Naive thymus-derived CD8-positive, alpha-beta T cell (primary cell): Measurements from ENCODE around the gene SPIN2A. TPM values are rescaled to one million over a fixed set of nuclear protein-coding genes. Genes with fewer than 3 reads are reported as not detected.
"Not testable (repeated sequence)": the region's sequence is repeated elsewhere in the genome, so short reads cannot be mapped to it uniquely, and the experiment has no call there.

Experiments used
- ATAC-seq, 2 donors: fragments of 150-1000 bp; cut with Tn5 transposase in 1 of 2; sonication (Bioruptor Pico), chemical (Tn5 transposase) in 1 of 2; 1 replicate in 1 of 2; 2 replicates in 1 of 2; pipeline ENCODE4 v1.10.0; 2021; ENCODE audit warnings: mild to moderate bottlenecking in 2 of 2, moderate library complexity in 2 of 2
- POLR2A ChIA-PET: fragments of 350-600 bp; sonication (Branson Sonifier 250); formaldehyde crosslinking; loops from one replicate; lab custom pipeline; 2021; ENCODE audit warnings: antibody characterized with exemption; lab: Charles Lee
- DNase-seq, 10 donors: peaks; one replicate each; pipeline versions ENCODE4 v3.0.0 to v3.0.0-alpha.2; 2020 to 2022
- H3K27ac Mint-ChIP-seq, 10 donors: one replicate each; pipeline ENCODE4 v1.8.0; 2020 to 2022; ENCODE audit warnings: mild to moderate bottlenecking in 10 of 10, mixed read lengths in 10 of 10, moderate library complexity in 4 of 10, inconsistent platforms in 1 of 10
- H3K27me3 Mint-ChIP-seq, 5 donors: one replicate each; pipeline ENCODE4 v1.8.0; 2021 to 2022; ENCODE audit warnings: mixed read lengths in 5 of 5
- H3K36me3 Mint-ChIP-seq, 3 donors: one replicate each; pipeline ENCODE4 v1.8.0; 2020 to 2022; ENCODE audit warnings: mixed read lengths in 3 of 3, mild to moderate bottlenecking in 2 of 3, inconsistent platforms in 1 of 3
- H3K4me1 Mint-ChIP-seq, 4 donors: one replicate each; pipeline ENCODE4 v1.8.0; 2021 to 2022; ENCODE audit warnings: mixed read lengths in 4 of 4
- H3K4me3 Mint-ChIP-seq, 10 donors: one replicate each; pipeline ENCODE4 v1.8.0; 2020 to 2022; ENCODE audit warnings: mild to moderate bottlenecking in 10 of 10, mixed read lengths in 10 of 10, moderate library complexity in 6 of 10, inconsistent platforms in 1 of 10
- H3K9me3 Mint-ChIP-seq, 9 donors: one replicate each; pipeline ENCODE4 v1.8.0; 2020 to 2022; ENCODE audit warnings: mixed read lengths in 9 of 9, mild to moderate bottlenecking in 3 of 9, inconsistent platforms in 1 of 9, moderate library complexity in 1 of 9
- polyA plus RNA-seq, 3 donors: library from polyadenylated mRNA; unstranded; fragments of 300-500 nt; fragmentation: Illumina TruSeq; gene quantifications; one replicate each; pipeline ENCODE4 v1.2.3, GENCODE V29; 2021
- total RNA-seq, 8 experiments: library from RNA in 2 of 8; stranded (reverse) in 2 of 8; gene quantifications; one replicate each; pipeline ENCODE4 v1.2.3 and lab custom pipeline; 2021 to 2026

Gene SPIN2A
- total and polyA plus RNA-seq, 5 experiments from 2014 or later = 2.0 to 2.3 TPM; not detected in 3

- H3K9me3 Mint-ChIP-seq = no peaks in the 10 kb centered on the region
- POLR2A ChIA-PET = no interaction called here
- no peak for DNase-seq
These were observed 5.2 kb downstream of the SPIN2A start for GRCh38 chrX:57132046-57132445.

GRCh38 chrX:57121816-57122215 lies 15.4 kb downstream of the SPIN2A start:
- H3K4me1 Mint-ChIP-seq = peaks cover 5 to 21% (median 18%) of the 10 kb centered on the region in 4 donors
- peaks cover 0 to 2% (median 0%) of the 10 kb centered on the region in 9 donors for H3K9me3 Mint-ChIP-seq
- POLR2A ChIA-PET = no interaction called here
- no peaks in the 10 kb centered on the region for H3K27me3 Mint-ChIP-seq
- H3K27ac Mint-ChIP-seq = peak overlapping the region; percentile 86 to 96 (median 92)
- no peak for DNase-seq
- H3K4me3 Mint-ChIP-seq = peak overlapping the region; percentile 88 to 95 (median 93)
- ATAC-seq = no peak
- peaks cover 0 to 12% (median 0%) of the 10 kb centered on the region in 3 donors for H3K36me3 Mint-ChIP-seq

More at GRCh38 chrX:57132046-57132445, 5.2 kb downstream of the SPIN2A start:
- Mint-ChIP-seq H3K27me3 (no peaks in the 10 kb centered on the region), H3K4me1 (no peaks in the 10 kb centered on the region), H3K27ac (no peak overlapping the region), H3K36me3 (peaks cover 0 to 7% (median 4%) of the 10 kb centered on the region in 3 donors), H3K4me3 (no peak overlapping the region)
- ATAC-seq = no peak

- H3K27ac Mint-ChIP-seq = peak within 1 kb of the TSS; percentile 86 to 96 (median 92)
These were observed 15.9 kb downstream of the SPIN2A start, which contains the start of gene SPIN2B for GRCh38 chrX:57121162-57121755. SPIN2B (minus strand) TSS chrX:57121548.

GRCh38 chrX:57120619-57121161 lies 16.5 kb downstream of the SPIN2A start:
- POLR2A ChIA-PET, DNase-seq, H3K27me3 Mint-ChIP-seq, ATAC-seq, H3K9me3 Mint-ChIP-seq: not testable (repeated sequence)
- Mint-ChIP-seq H3K36me3 (peaks cover 0 to 12% (median 0%) of the 10 kb centered on the region in 3 donors), H3K4me1 (peaks cover 5 to 21% (median 18%) of the 10 kb centered on the region in 4 donors), H3K4me3 (peak overlapping the region; percentile 88 to 95 (median 93)), H3K27ac (peak overlapping the region; percentile 85 to 96 (median 92))

More at GRCh38 chrX:57121162-57121755, 15.9 kb downstream of the SPIN2A start, which contains the start of gene SPIN2B:
- Mint-ChIP-seq H3K4me1 (peaks cover 5 to 21% (median 18%) of the 10 kb centered on the region in 4 donors), H3K4me3 (peak within 1 kb of the TSS; percentile 88 to 95 (median 93)), H3K36me3 (peaks cover 0 to 12% (median 0%) of the 10 kb centered on the region in 3 donors), H3K9me3 (peaks cover 0 to 2% (median 0%) of the 10 kb centered on the region in 9 donors), H3K27me3 (no peaks in the 10 kb centered on the region)
- POLR2A ChIA-PET = no interaction called here
- DNase-seq = peak; percentile 44 to 84 (median 70)
- peak; percentile 98 to 100 for ATAC-seq

GRCh38 chrX:57119416-57119815 lies 17.8 kb downstream of the SPIN2A start:
- peak overlapping the region in 1 of 10 donors; percentile 30 for H3K4me3 Mint-ChIP-seq
- ATAC-seq (no peak), DNase-seq (no peak)
- H3K9me3 Mint-ChIP-seq = peaks cover 0 to 2% (median 0%) of the 10 kb centered on the region in 9 donors
- H3K27me3 Mint-ChIP-seq = no peaks in the 10 kb centered on the region
- POLR2A ChIA-PET = no interaction called here
- H3K4me1 Mint-ChIP-seq = peaks cover 8 to 15% (median 9%) of the 10 kb centered on the region in 4 donors
- peak overlapping the region in 5 of 10 donors; percentile 30 to 79 (median 39) for H3K27ac Mint-ChIP-seq
- peaks cover 0 to 14% (median 0%) of the 10 kb centered on the region in 3 donors for H3K36me3 Mint-ChIP-seq

- H3K4me3 Mint-ChIP-seq, ATAC-seq, DNase-seq, H3K9me3 Mint-ChIP-seq, POLR2A ChIA-PET, H3K27me3 Mint-ChIP-seq: not testable (repeated sequence)
- Mint-ChIP-seq H3K36me3 (peaks cover 0 to 17% (median 0%) of the 10 kb centered on the region in 3 donors), H3K27ac (peak overlapping the region in 1 of 10 donors; percentile 35), H3K4me1 (peaks cover 8 to 12% (median 9%) of the 10 kb centered on the region in 4 donors)
These were observed 19.6 kb downstream of the SPIN2A start for GRCh38 chrX:57117566-57117965.

- no peak for ATAC-seq
- no peak for DNase-seq
- peaks cover 13 to 39% (median 28%) of the 10 kb centered on the region in 3 donors for H3K36me3 Mint-ChIP-seq
- POLR2A ChIA-PET = no interaction called here
- peaks cover 0 to 1% (median 0%) of the 10 kb centered on the region in 4 donors for H3K4me1 Mint-ChIP-seq
- no peak overlapping the region for H3K27ac Mint-ChIP-seq
- no peaks in the 10 kb centered on the region for H3K27me3 Mint-ChIP-seq
- H3K4me3 Mint-ChIP-seq = no peak overlapping the region
- H3K9me3 Mint-ChIP-seq = peaks cover 0 to 22% (median 2%) of the 10 kb centered on the region in 9 donors
These were observed 32.2 kb downstream of the SPIN2A start for GRCh38 chrX:57104921-57105398.

GRCh38 chrX:57104406-57104805 lies 32.8 kb downstream of the SPIN2A start:
- POLR2A ChIA-PET = no interaction called here
- H3K4me1 Mint-ChIP-seq = peaks cover 0 to 1% (median 0%) of the 10 kb centered on the region in 4 donors
- DNase-seq (no peak), ATAC-seq (no peak)
- no peak overlapping the region for H3K27ac Mint-ChIP-seq
- H3K27me3 Mint-ChIP-seq = no peaks in the 10 kb centered on the region
- no peak overlapping the region for H3K4me3 Mint-ChIP-seq
- peaks cover 0 to 27% (median 5%) of the 10 kb centered on the region in 9 donors for H3K9me3 Mint-ChIP-seq
- peaks cover 18 to 42% (median 31%) of the 10 kb centered on the region in 3 donors for H3K36me3 Mint-ChIP-seq

- H3K27ac Mint-ChIP-seq = no peak overlapping the region
- DNase-seq = no peak
- H3K4me3 Mint-ChIP-seq = no peak overlapping the region
- H3K36me3 Mint-ChIP-seq = peaks cover 23 to 45% (median 31%) of the 10 kb centered on the region in 3 donors
- POLR2A ChIA-PET = no interaction called here
- H3K27me3 Mint-ChIP-seq = no peaks in the 10 kb centered on the region
- ATAC-seq = no peak
- peaks cover 0 to 1% (median 0%) of the 10 kb centered on the region in 4 donors for H3K4me1 Mint-ChIP-seq
- H3K9me3 Mint-ChIP-seq = peaks cover 0 to 34% (median 10%) of the 10 kb centered on the region in 9 donors
These were observed 33.7 kb downstream of the SPIN2A start for GRCh38 chrX:57103489-57103888.

- H3K9me3 Mint-ChIP-seq = peaks cover 0 to 40% (median 13%) of the 10 kb centered on the region in 9 donors
- H3K4me1 Mint-ChIP-seq, H3K27me3 Mint-ChIP-seq, POLR2A ChIA-PET, ATAC-seq, H3K4me3 Mint-ChIP-seq, DNase-seq, H3K27ac Mint-ChIP-seq: not testable (repeated sequence)
- peaks cover 27 to 45% (median 34%) of the 10 kb centered on the region in 3 donors for H3K36me3 Mint-ChIP-seq
These were observed 34.3 kb downstream of the SPIN2A start for GRCh38 chrX:57102918-57103317.
